Esophagus squamous epithelium (tissue), 4 donors: Measurements from ENCODE around the gene EFCAB6.

Source experiments
- CTCF ChIP-seq, 6 experiments: fragments of 450-650 bp in 4 of 6; fragments of 200-600 bp in 2 of 6; sonication (generic) in 2 of 6; IDR thresholded peaks; one replicate each; pipeline ENCODE4 v1.5.1; 2016 to 2019; ENCODE audit warnings: antibody characterized with exemption in 6 of 6, mild to moderate bottlenecking in 4 of 6, moderate library complexity in 4 of 6
- POLR2A ChIP-seq, 4 donors: fragments of 450-650 bp; IDR thresholded peaks; one replicate each; pipeline ENCODE4 v1.6.1; 2017; ENCODE audit warnings: antibody characterized with exemption in 4 of 4, mild to moderate bottlenecking in 4 of 4, moderate library complexity in 3 of 4

- TF ChIP-seq POLR2A (IDR thresholded peaks at IDR 0.05) (no peak), CTCF (IDR thresholded peaks at IDR 0.05) (no peak)
These were observed 39.3 kb downstream of the EFCAB6 start for GRCh38 chr22:43772831-43773230.
